ENCODE measurements around the gene RECK. TPM values are rescaled to one million over a fixed set of nuclear protein-coding genes. Genes with fewer than 3 reads are reported as not detected.

Gene RECK
- total RNA-seq, 1 donor from 2014 or later, result 15.1 TPM

DNA sequence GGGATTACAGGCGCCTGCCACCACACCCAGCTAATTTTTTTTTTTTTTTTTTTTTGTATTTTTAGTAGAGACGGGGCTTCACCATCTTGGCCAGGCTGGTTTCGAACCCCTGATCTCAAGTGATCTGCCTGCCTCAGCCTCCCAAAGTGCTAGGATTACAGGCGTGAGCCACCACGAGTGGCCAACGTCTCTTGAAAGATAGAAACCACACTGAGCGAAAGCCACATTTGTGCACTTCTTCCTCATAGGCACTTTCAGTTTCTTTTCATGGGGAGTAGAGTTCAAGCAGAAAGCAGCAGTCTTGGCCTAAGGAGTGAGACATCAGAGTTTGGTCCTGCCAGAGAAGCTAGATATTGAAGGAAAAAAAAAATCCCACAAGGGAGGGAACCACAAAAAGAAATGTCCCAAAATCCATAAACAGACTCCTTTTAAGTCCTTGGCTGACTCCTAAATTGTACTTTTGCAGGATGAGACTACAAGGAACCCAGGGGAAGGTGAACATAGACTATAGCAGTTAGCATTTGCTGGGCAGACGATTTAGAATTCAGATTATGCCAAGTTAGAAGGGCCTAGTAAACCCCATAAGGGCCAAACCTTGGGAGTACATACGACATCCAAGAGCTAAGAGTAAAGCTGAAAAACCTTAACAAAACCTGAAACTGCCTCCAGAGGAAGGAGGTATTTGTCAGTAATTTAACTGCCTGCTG is 55.9 kb downstream of the RECK start:
- Mint-ChIP-seq H3K27me3 (ENCODE audit: low read depth) (no peaks in the 10 kb centered on the region), H3K9me3 (no peaks in the 10 kb centered on the region), H3K27ac (peak overlapping the region; percentile 19), H3K4me1 (peaks cover 15% of the 10 kb centered on the region), H3K36me3 (peaks cover 9% of the 10 kb centered on the region), H3K4me3 (no peak overlapping the region)
- DNase-seq (ENCODE audit: low spot score in 2 of 2, unreplicated experiment in 2 of 2), result no peak
- TF ChIP-seq, protein P1, sequence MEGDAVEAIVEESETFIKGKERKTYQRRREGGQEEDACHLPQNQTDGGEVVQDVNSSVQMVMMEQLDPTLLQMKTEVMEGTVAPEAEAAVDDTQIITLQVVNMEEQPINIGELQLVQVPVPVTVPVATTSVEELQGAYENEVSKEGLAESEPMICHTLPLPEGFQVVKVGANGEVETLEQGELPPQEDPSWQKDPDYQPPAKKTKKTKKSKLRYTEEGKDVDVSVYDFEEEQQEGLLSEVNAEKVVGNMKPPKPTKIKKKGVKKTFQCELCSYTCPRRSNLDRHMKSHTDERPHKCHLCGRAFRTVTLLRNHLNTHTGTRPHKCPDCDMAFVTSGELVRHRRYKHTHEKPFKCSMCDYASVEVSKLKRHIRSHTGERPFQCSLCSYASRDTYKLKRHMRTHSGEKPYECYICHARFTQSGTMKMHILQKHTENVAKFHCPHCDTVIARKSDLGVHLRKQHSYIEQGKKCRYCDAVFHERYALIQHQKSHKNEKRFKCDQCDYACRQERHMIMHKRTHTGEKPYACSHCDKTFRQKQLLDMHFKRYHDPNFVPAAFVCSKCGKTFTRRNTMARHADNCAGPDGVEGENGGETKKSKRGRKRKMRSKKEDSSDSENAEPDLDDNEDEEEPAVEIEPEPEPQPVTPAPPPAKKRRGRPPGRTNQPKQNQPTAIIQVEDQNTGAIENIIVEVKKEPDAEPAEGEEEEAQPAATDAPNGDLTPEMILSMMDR (IDR thresholded peaks at IDR 0.05; ENCODE audit: unreplicated experiment), result no peak

GRCh38 chr9:36093384-36093783 is 56.7 kb downstream of the RECK start:
- TF ChIP-seq, protein P1 (IDR thresholded peaks at IDR 0.05; ENCODE audit: unreplicated experiment), result no peak
- H3K36me3 Mint-ChIP-seq, result peaks cover 9% of the 10 kb centered on the region
- H3K27ac Mint-ChIP-seq, result no peak overlapping the region
- H3K4me3 Mint-ChIP-seq, result no peak overlapping the region
- H3K27me3 Mint-ChIP-seq (ENCODE audit: low read depth), result no peaks in the 10 kb centered on the region
- DNase-seq (ENCODE audit: low spot score in 2 of 2, unreplicated experiment in 2 of 2), result no peak
- no peaks in the 10 kb centered on the region for H3K9me3 Mint-ChIP-seq
- H3K4me1 Mint-ChIP-seq, result peaks cover 15% of the 10 kb centered on the region

GRCh38 chr9:36099718-36100117 is 63.0 kb downstream of the RECK start:
- peaks cover 2% of the 10 kb centered on the region for H3K36me3 Mint-ChIP-seq
- TF ChIP-seq, protein P1 (IDR thresholded peaks at IDR 0.05; ENCODE audit: unreplicated experiment), result no peak
- H3K27me3 Mint-ChIP-seq (ENCODE audit: low read depth), result no peaks in the 10 kb centered on the region
- DNase-seq (ENCODE audit: low spot score in 2 of 2, unreplicated experiment in 2 of 2), result no peak
- peaks cover 29% of the 10 kb centered on the region for H3K4me1 Mint-ChIP-seq
- H3K4me3 Mint-ChIP-seq, result no peak overlapping the region
- H3K9me3 Mint-ChIP-seq, result no peaks in the 10 kb centered on the region
- H3K27ac Mint-ChIP-seq, result peak overlapping the region; percentile 33

GRCh38 chr9:36100532-36100931 is 63.8 kb downstream of the RECK start:
- Mint-ChIP-seq H3K4me3 (no peak overlapping the region), H3K4me1 (peaks cover 29% of the 10 kb centered on the region), H3K9me3 (no peaks in the 10 kb centered on the region), H3K27me3 (ENCODE audit: low read depth) (no peaks in the 10 kb centered on the region), H3K27ac (peak overlapping the region; percentile 33), H3K36me3 (peaks cover 2% of the 10 kb centered on the region)
- DNase-seq (ENCODE audit: low spot score in 2 of 2, unreplicated experiment in 2 of 2), result no peak
- TF ChIP-seq, protein P1 (IDR thresholded peaks at IDR 0.05; ENCODE audit: unreplicated experiment), result no peak

- TF ChIP-seq, protein P1 (IDR thresholded peaks at IDR 0.05; ENCODE audit: unreplicated experiment), result no peak
These were observed 65.4 kb downstream of the RECK start for GRCh38 chr9:36101916-36102741.

More at GRCh38 chr9:36101916-36102741, 65.4 kb downstream of the RECK start:
- no peak overlapping the region for H3K4me3 Mint-ChIP-seq
- no peaks in the 10 kb centered on the region for H3K9me3 Mint-ChIP-seq
- H3K27me3 Mint-ChIP-seq (ENCODE audit: low read depth), result no peaks in the 10 kb centered on the region
- H3K4me1 Mint-ChIP-seq, result peaks cover 29% of the 10 kb centered on the region
- DNase-seq (ENCODE audit: low spot score in 2 of 2, unreplicated experiment in 2 of 2), result no peak
- peak overlapping the region; percentile 85 for H3K27ac Mint-ChIP-seq
- H3K36me3 Mint-ChIP-seq, result peaks cover 2% of the 10 kb centered on the region
